SU-DHL-6 (cell line): ENCODE data around the gene PIGT.

Experiments used
- H2AFZ ChIP-seq: fragments of 200-600 bp; sonication (generic); 2 replicates; pipeline ENCODE4 v1.6.1; 2014; ENCODE audit warnings: low read depth, mild to moderate bottlenecking, moderate library complexity, mixed read lengths, antibody characterized with exemption, low read length; ENCODE audit not compliant: severe bottlenecking
- H3F3A ChIP-seq: fragments of 200-600 bp; shearing (Covaris generic); 2 replicates; pipeline ENCODE4 v1.6.0; 2016; ENCODE audit warnings: antibody characterized with exemption, mild to moderate bottlenecking; ENCODE audit not compliant: insufficient read depth
- H3K27ac ChIP-seq: fragments of 200-600 bp; sonication (generic); 2 replicates; pipeline ENCODE4 v1.5.1; 2016; ENCODE audit warnings: low read depth, mild to moderate bottlenecking, low read length, moderate library complexity, mixed read lengths
- H3K27me3 ChIP-seq: fragments of 200-600 bp; sonication (generic), shearing (Covaris generic); 2 replicates; pipeline ENCODE4 v1.6.0; 2014; ENCODE audit warnings: mild to moderate bottlenecking, low read length
- H3K36me3 ChIP-seq: fragments of 200-600 bp; sonication (generic); 2 replicates; pipeline ENCODE4 v1.6.1; 2014; ENCODE audit warnings: mild to moderate bottlenecking, low read length, mixed read lengths
- H3K4me2 ChIP-seq: fragments of 300-600, 200-600 bp; shearing (Covaris generic), sonication (generic); 2 replicates; pipeline ENCODE4 v1.6.0; 2014; ENCODE audit warnings: low read length, low read depth, mild to moderate bottlenecking; ENCODE audit not compliant: poor library complexity, severe bottlenecking
- H3K4me3 ChIP-seq: fragments of 200-600 bp; sonication (generic); 2 replicates; pipeline ENCODE4 v1.5.1; 2014; ENCODE audit warnings: antibody characterized with exemption, low read length, mild to moderate bottlenecking, mixed read lengths; ENCODE audit not compliant: insufficient read depth, poor library complexity, severe bottlenecking
- H3K79me2 ChIP-seq: fragments of 200-600 bp; sonication (generic); 2 replicates; pipeline ENCODE4 v1.6.1; 2014; ENCODE audit warnings: mild to moderate bottlenecking, low read length, moderate library complexity; ENCODE audit not compliant: insufficient read depth
- H3K9ac ChIP-seq: fragments of 200-600 bp; sonication (generic); 2 replicates; pipeline ENCODE4 v1.7.0; 2014; ENCODE audit warnings: mild to moderate bottlenecking, low read length
- H3K9me2 ChIP-seq: fragments of 200-600 bp; sonication (generic); replicated peaks from 2 replicates; pipeline ENCODE4 v1.6.1; 2014; ENCODE audit warnings: low read length; ENCODE audit not compliant: insufficient read depth
- H3K9me3 ChIP-seq: fragments of 200-600 bp; sonication (generic); 2 replicates; pipeline ENCODE4 v1.6.1; 2014; ENCODE audit warnings: low read length, mixed read lengths; ENCODE audit not compliant: insufficient read depth
- H4K20me1 ChIP-seq: fragments of 200-600 bp; sonication (generic); 2 replicates; pipeline ENCODE4 v1.6.1; 2014; ENCODE audit warnings: low read depth, mild to moderate bottlenecking, antibody characterized with exemption, low read length, moderate library complexity, mixed read lengths
- CTCF ChIP-seq: fragments of 200-600 bp; sonication (generic); IDR thresholded peaks from one replicate; pipeline ENCODE4 v1.5.1; 2017; ENCODE audit warnings: antibody characterized with exemption, mild to moderate bottlenecking, low read length, moderate library complexity; ENCODE audit not compliant: insufficient read depth, poor library complexity, severe bottlenecking
- EZH2phosphoT487 ChIP-seq: fragments of 200-600 bp; sonication (generic), shearing (Covaris generic); conservative IDR thresholded peaks from 2 replicates; pipeline ENCODE4 v1.6.1; 2018; ENCODE audit warnings: mild to moderate bottlenecking, antibody characterized with exemption, low read length, moderate library complexity, mixed read lengths

The PIGT gene

GRCh38 chr20:45432294-45432693 lies 16.4 kb downstream of the PIGT start:
- no peaks in the 10 kb centered on the region for H3K9me3 ChIP-seq
- H3K79me2 ChIP-seq, result no peaks in the 10 kb centered on the region
- peak overlapping the region; percentile 92 for H3K27ac ChIP-seq
- no peaks in the 10 kb centered on the region for H3K36me3 ChIP-seq
- H3K9ac ChIP-seq, result peak overlapping the region; percentile 51
- H3K4me3 ChIP-seq, result peak overlapping the region; percentile 49
- no peaks in the 10 kb centered on the region for H3K27me3 ChIP-seq
- H2AFZ ChIP-seq, result peak overlapping the region; percentile 38
- H3F3A ChIP-seq, result peaks cover 32% of the 10 kb centered on the region
- H4K20me1 ChIP-seq, result no peaks in the 10 kb centered on the region
- H3K4me2 ChIP-seq, result peak overlapping the region; percentile 81
- no peak for TF ChIP-seq EZH2phosphoT487
- no peak for TF ChIP-seq CTCF
- no peaks in the 10 kb centered on the region for H3K9me2 ChIP-seq

- no peak overlapping the region for H3K4me3 ChIP-seq
Observed at GRCh38 chr20:45433316-45433715, 17.4 kb downstream of the PIGT start.

GRCh38 chr20:45433976-45434375 lies 18.0 kb downstream of the PIGT start:
- no peaks in the 10 kb centered on the region for H3K79me2 ChIP-seq
- peak overlapping the region; percentile 92; the same call in 1 of the 2 replicates for H3K27ac ChIP-seq
- H4K20me1 ChIP-seq, result no peaks in the 10 kb centered on the region
- no peaks in the 10 kb centered on the region for H3K36me3 ChIP-seq
- no peak overlapping the region for H2AFZ ChIP-seq
- H3K9ac ChIP-seq, result no peak overlapping the region
- no peaks in the 10 kb centered on the region for H3K27me3 ChIP-seq
- no peak for TF ChIP-seq EZH2phosphoT487
- TF ChIP-seq CTCF, result no peak
- H3K9me3 ChIP-seq, result no peaks in the 10 kb centered on the region
- peaks cover 32% of the 10 kb centered on the region for H3F3A ChIP-seq
- H3K9me2 ChIP-seq, result no peaks in the 10 kb centered on the region
- H3K4me3 ChIP-seq, result no peak overlapping the region
- no peak overlapping the region for H3K4me2 ChIP-seq

More at GRCh38 chr20:45433316-45433715, 17.4 kb downstream of the PIGT start:
- Histone ChIP-seq H3K27me3 (no peaks in the 10 kb centered on the region), H3F3A (peaks cover 32% of the 10 kb centered on the region), H3K9ac (no peak overlapping the region), H3K4me2 (peak overlapping the region; percentile 81), H3K9me2 (no peaks in the 10 kb centered on the region), H3K27ac (peak overlapping the region; percentile 92), H3K36me3 (no peaks in the 10 kb centered on the region), H2AFZ (no peak overlapping the region), H3K79me2 (no peaks in the 10 kb centered on the region), H4K20me1 (no peaks in the 10 kb centered on the region), H3K9me3 (no peaks in the 10 kb centered on the region)
- no peak for TF ChIP-seq CTCF
- TF ChIP-seq EZH2phosphoT487, result no peak
